BLaER1 treated with 17β-estradiol and CSF1 and Interleukin-3, amounts not matched to agents 10 nM and 100 nM (cell line): ENCODE measurements around the gene USP17L20.
"Not testable (repeated sequence)": the region's sequence is repeated elsewhere in the genome, so short reads cannot be mapped to it uniquely, and the experiment has no call there.

ENCODE experiments used
- H3K27ac ChIP-seq, 11 experiments: shearing (Covaris generic); formaldehyde crosslinking; 2 replicates each; pipeline ENCODE4 v1.8.1; 2022
- H3K27me3 ChIP-seq, 11 experiments: shearing (Covaris generic); formaldehyde crosslinking; 2 replicates each; pipeline ENCODE4 v1.8.1; 2022
- H3K36me3 ChIP-seq, 11 experiments: shearing (Covaris generic); formaldehyde crosslinking; 2 replicates each; pipeline ENCODE4 v1.8.1; 2022
- H3K4me1 ChIP-seq, 10 experiments: shearing (Covaris generic); formaldehyde crosslinking; 2 replicates each; pipeline ENCODE4 v1.8.1; 2022
- H3K4me2 ChIP-seq, 11 experiments: shearing (Covaris generic); formaldehyde crosslinking; 2 replicates each; pipeline ENCODE4 v1.8.1; 2022
- H3K4me3 ChIP-seq, 10 experiments: shearing (Covaris generic); formaldehyde crosslinking; 2 replicates each; pipeline ENCODE4 v1.8.1; 2022
- H3K9ac ChIP-seq, 11 experiments: shearing (Covaris generic); formaldehyde crosslinking; 2 replicates each; pipeline ENCODE4 v1.8.1; 2022
- H3K9me3 ChIP-seq, 11 experiments: shearing (Covaris generic); formaldehyde crosslinking; replicated peaks in 1 of 11; 2 replicates each; pipeline ENCODE4 v1.8.1; 2022
- H4K20me1 ChIP-seq, 11 experiments: shearing (Covaris generic); formaldehyde crosslinking; 2 replicates each; pipeline ENCODE4 v1.8.1; 2022

The USP17L20 gene

GRCh38 chr4:9257824-9258223 is at the start of gene USP17L20:
USP17L20 (plus strand) TSS chr4:9258124; CDS start chr4:9258124, 0 bp downstream.
- H3K4me1 ChIP-seq, H3K27me3 ChIP-seq, H3K9me3 ChIP-seq, H3K4me3 ChIP-seq, H3K9ac ChIP-seq, H3K27ac ChIP-seq, H4K20me1 ChIP-seq, H3K4me2 ChIP-seq, H3K36me3 ChIP-seq: not testable (repeated sequence)

GRCh38 chr4:9210357-9210756 is 47.6 kb upstream of the USP17L20 start, which contains the start of gene USP17L10:
USP17L10 (plus strand) TSS chr4:9210657; CDS start chr4:9210657, 0 bp downstream.
- H3K9ac ChIP-seq, H3K4me2 ChIP-seq, H3K36me3 ChIP-seq, H4K20me1 ChIP-seq, H3K9me3 ChIP-seq, H3K27me3 ChIP-seq, H3K4me1 ChIP-seq, H3K27ac ChIP-seq, H3K4me3 ChIP-seq: not testable (repeated sequence)

GRCh38 chr4:9214701-9215100 is 43.2 kb upstream of the USP17L20 start:
- not testable (repeated sequence) for H3K9me3 ChIP-seq, H3K4me2 ChIP-seq, H3K4me3 ChIP-seq, H3K27me3 ChIP-seq, H3K27ac ChIP-seq, H3K36me3 ChIP-seq, H3K4me1 ChIP-seq, H4K20me1 ChIP-seq, H3K9ac ChIP-seq

GRCh38 chr4:9215105-9215504 is 42.8 kb upstream of the USP17L20 start, which contains the start of gene USP17L11:
USP17L11 (plus strand) TSS chr4:9215405; CDS start chr4:9215405, 0 bp downstream.
- H3K9me3 ChIP-seq, H4K20me1 ChIP-seq, H3K27ac ChIP-seq, H3K27me3 ChIP-seq, H3K4me3 ChIP-seq, H3K36me3 ChIP-seq, H3K4me2 ChIP-seq, H3K9ac ChIP-seq, H3K4me1 ChIP-seq: not testable (repeated sequence)

- not testable (repeated sequence) for H3K4me2 ChIP-seq, H3K4me1 ChIP-seq, H3K27ac ChIP-seq, H3K9me3 ChIP-seq, H3K4me3 ChIP-seq, H3K9ac ChIP-seq, H3K36me3 ChIP-seq, H4K20me1 ChIP-seq, H3K27me3 ChIP-seq
Measured at GRCh38 chr4:9219852-9220251, 38.1 kb upstream of the USP17L20 start, which contains the start of gene USP17L12. USP17L12 (plus strand) TSS chr4:9220152; CDS start chr4:9220152, 0 bp downstream.

GRCh38 chr4:9224596-9224995 is 33.3 kb upstream of the USP17L20 start, which contains the start of gene USP17L13:
USP17L13 (plus strand) TSS chr4:9224896; CDS start chr4:9224896, 0 bp downstream.
- H3K36me3 ChIP-seq, H3K4me3 ChIP-seq, H3K4me1 ChIP-seq, H3K27ac ChIP-seq, H4K20me1 ChIP-seq, H3K9me3 ChIP-seq, H3K27me3 ChIP-seq, H3K9ac ChIP-seq, H3K4me2 ChIP-seq: not testable (repeated sequence)

GRCh38 chr4:9230249-9230648 is 27.7 kb upstream of the USP17L20 start:
- H3K4me2 ChIP-seq, H3K27ac ChIP-seq, H3K4me1 ChIP-seq, H4K20me1 ChIP-seq, H3K9me3 ChIP-seq, H3K9ac ChIP-seq, H3K36me3 ChIP-seq, H3K4me3 ChIP-seq, H3K27me3 ChIP-seq: not testable (repeated sequence)

GRCh38 chr4:9234085-9234484 is 23.8 kb upstream of the USP17L20 start, which contains the start of gene USP17L15:
USP17L15 (plus strand) TSS chr4:9234385; CDS start chr4:9234385, 0 bp downstream.
- not testable (repeated sequence) for H3K36me3 ChIP-seq, H4K20me1 ChIP-seq, H3K4me2 ChIP-seq, H3K27ac ChIP-seq, H3K4me3 ChIP-seq, H3K4me1 ChIP-seq, H3K9me3 ChIP-seq, H3K9ac ChIP-seq, H3K27me3 ChIP-seq

- H3K9me3 ChIP-seq, H3K4me1 ChIP-seq, H3K27ac ChIP-seq, H3K4me2 ChIP-seq, H4K20me1 ChIP-seq, H3K27me3 ChIP-seq, H3K9ac ChIP-seq, H3K4me3 ChIP-seq, H3K36me3 ChIP-seq: not testable (repeated sequence)
Measured at GRCh38 chr4:9238461-9238860, 19.5 kb upstream of the USP17L20 start.

- not testable (repeated sequence) for H3K27me3 ChIP-seq, H4K20me1 ChIP-seq, H3K9ac ChIP-seq, H3K9me3 ChIP-seq, H3K4me1 ChIP-seq, H3K36me3 ChIP-seq, H3K27ac ChIP-seq, H3K4me3 ChIP-seq, H3K4me2 ChIP-seq
Measured at GRCh38 chr4:9243579-9243978, 14.3 kb upstream of the USP17L20 start, which contains the start of gene USP17L17. USP17L17 (plus strand) TSS chr4:9243879; CDS start chr4:9243879, 0 bp downstream.

- not testable (repeated sequence) for H3K4me2 ChIP-seq, H3K4me3 ChIP-seq, H3K4me1 ChIP-seq, H3K9me3 ChIP-seq, H3K9ac ChIP-seq, H3K36me3 ChIP-seq, H3K27me3 ChIP-seq, H4K20me1 ChIP-seq, H3K27ac ChIP-seq
Measured at GRCh38 chr4:9247953-9248680, 9.8 kb upstream of the USP17L20 start, which contains the start of gene USP17L18. USP17L18 (plus strand) TSS chr4:9248630; CDS start chr4:9248630, 0 bp downstream.

- not testable (repeated sequence) for H3K9me3 ChIP-seq, H4K20me1 ChIP-seq, H3K27me3 ChIP-seq, H3K4me1 ChIP-seq, H3K27ac ChIP-seq, H3K9ac ChIP-seq, H3K4me3 ChIP-seq, H3K4me2 ChIP-seq, H3K36me3 ChIP-seq
Measured at GRCh38 chr4:9253078-9253477, 4.8 kb upstream of the USP17L20 start, which contains the start of gene USP17L19. USP17L19 (plus strand) TSS chr4:9253378; CDS start chr4:9253378, 0 bp downstream.

GRCh38 chr4:9262572-9262971 is 4.6 kb downstream of the USP17L20 start, which contains the start of gene USP17L21:
USP17L21 (plus strand) TSS chr4:9262872; CDS start chr4:9262872, 0 bp downstream.
- not testable (repeated sequence) for H3K4me3 ChIP-seq, H3K27ac ChIP-seq, H3K4me1 ChIP-seq, H3K4me2 ChIP-seq, H3K36me3 ChIP-seq, H4K20me1 ChIP-seq, H3K9me3 ChIP-seq, H3K27me3 ChIP-seq, H3K9ac ChIP-seq

GRCh38 chr4:9267319-9267718 is 9.4 kb downstream of the USP17L20 start, which contains the start of gene USP17L22:
USP17L22 (plus strand) TSS chr4:9267619; CDS start chr4:9267619, 0 bp downstream.
- H3K27ac ChIP-seq, H3K4me2 ChIP-seq, H3K4me1 ChIP-seq, H3K9ac ChIP-seq, H3K27me3 ChIP-seq, H3K36me3 ChIP-seq, H4K20me1 ChIP-seq, H3K9me3 ChIP-seq, H3K4me3 ChIP-seq: not testable (repeated sequence)
